ENCODE results near the gene ORM1.

The ORM1 gene

DNA sequence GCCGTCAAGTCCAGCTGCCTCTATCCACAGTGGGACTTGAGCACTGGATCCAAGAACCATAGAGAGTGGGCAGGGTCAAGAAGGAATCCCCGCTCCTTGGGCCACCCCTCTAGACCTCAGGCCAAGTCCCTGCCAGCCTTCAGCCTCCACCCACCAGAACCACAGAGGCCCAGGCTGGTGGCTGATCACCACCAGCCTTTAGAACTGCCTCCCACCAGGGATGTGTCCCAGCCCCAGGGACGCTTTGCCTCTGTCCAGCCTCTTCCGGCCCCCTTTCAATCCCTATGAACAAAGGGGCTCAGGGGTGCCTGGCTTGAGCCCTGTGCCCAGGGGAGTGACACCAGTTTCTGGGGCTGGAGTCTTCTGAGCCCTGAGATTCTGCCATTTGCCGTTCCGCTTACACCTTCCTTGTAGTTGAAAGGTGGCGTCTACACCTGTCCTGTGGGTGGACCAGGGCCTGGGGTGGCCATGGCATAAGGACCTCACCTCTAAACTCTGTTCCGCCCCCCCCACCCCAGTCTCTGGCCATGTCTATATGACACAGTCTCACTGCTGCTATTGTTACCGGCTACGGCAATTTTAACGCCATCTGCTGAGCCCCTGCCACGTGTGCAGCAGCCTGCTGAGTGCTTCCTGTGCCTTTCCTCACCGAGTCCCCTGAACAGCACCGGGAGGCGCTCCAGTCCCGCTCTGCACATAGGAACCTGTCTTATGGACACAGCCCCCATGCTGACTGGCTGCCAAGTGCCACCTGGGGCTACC is 35.7 kb upstream of the ORM1 start:
- no peak for DNase-seq (ENCODE audit: low read depth in 2 of 2)

DNA sequence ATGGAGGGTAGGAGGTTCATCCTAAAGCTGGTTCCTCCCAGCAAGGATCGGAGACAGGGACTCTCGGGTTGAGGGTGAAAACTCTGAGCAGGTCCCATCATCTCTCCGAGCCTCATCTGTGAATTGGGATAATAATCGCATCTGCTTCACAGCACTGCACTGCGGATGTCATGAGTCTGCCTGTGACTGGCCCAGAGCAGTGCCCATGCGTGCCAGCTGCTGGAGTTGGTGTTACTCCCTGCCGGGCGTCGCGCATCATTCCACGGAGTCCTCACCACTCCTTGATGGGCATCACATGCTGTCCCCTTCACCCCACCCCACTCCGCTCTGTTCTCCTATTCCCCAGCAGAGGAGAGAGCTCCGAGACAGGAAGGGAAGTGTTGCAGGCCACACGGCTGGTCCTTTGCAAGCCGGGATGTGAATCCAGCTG is 35.1 kb upstream of the ORM1 start:
- DNase-seq (ENCODE audit: low read depth in 2 of 2): no peak

DNA sequence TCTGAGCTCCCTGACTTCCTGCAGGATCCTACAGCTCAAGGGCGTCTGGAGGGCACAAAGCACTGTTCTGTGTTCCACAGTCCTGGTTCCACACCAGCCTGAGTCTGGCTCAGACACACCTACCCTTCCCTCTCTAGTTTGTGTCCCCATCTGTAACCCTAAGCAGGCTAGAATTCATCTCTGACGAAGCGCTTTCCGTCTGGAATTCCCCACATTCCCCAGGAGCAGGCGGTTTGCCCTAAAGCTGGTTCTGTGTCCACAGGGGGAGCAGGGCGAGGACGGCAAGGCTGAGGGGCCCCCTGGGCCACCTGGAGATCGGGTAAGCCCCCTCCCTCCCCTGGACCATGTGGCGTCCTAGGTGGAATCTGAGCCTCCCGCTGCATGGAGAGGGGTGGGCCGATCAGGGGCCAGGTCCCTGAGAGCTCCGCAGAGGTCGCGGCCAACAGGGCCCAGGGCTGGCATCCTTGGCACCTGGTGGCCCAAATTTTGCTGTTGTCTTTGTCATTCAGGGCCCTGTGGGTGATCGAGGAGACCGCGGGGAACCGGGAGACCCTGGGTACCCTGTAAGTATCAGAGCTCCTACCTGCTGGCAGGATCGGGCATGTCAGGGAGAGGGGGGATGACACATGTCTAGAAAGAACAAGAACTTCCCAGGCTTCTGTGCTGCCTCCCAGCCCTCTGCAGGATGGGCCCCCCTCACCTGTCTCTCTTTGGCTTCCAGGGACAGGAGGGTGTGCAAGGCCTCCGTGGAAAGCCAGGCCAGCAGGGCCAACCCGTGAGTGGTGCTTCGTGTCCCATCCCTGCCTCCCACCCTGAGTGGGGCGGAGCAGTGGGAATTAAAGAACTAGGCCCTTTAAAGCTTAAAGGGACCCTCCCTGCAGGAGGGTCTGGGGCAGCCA is 34.5 kb upstream of the ORM1 start:
- DNase-seq (ENCODE audit: low read depth in 2 of 2): no peak

DNA sequence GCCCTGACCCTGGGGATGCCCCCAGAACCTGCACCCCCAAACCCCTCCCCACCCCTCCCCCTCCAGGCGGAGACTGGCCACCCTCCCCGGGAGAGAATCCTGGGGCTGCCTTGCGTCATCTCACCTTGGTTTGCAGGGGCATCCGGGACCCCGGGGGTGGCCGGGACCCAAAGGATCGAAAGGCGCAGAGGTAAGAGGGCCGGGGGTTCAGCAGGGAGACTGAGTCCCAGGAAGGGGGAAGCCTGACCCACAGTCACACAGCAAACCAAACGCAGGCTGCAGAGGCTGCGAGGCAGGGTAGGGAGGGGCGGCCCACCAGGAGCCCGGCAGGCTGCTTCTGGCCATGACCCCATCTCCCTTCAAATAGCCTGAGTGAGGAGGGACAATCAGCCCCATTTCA is 33.8 kb upstream of the ORM1 start:
- DNase-seq (ENCODE audit: low read depth in 2 of 2): no peak

DNA sequence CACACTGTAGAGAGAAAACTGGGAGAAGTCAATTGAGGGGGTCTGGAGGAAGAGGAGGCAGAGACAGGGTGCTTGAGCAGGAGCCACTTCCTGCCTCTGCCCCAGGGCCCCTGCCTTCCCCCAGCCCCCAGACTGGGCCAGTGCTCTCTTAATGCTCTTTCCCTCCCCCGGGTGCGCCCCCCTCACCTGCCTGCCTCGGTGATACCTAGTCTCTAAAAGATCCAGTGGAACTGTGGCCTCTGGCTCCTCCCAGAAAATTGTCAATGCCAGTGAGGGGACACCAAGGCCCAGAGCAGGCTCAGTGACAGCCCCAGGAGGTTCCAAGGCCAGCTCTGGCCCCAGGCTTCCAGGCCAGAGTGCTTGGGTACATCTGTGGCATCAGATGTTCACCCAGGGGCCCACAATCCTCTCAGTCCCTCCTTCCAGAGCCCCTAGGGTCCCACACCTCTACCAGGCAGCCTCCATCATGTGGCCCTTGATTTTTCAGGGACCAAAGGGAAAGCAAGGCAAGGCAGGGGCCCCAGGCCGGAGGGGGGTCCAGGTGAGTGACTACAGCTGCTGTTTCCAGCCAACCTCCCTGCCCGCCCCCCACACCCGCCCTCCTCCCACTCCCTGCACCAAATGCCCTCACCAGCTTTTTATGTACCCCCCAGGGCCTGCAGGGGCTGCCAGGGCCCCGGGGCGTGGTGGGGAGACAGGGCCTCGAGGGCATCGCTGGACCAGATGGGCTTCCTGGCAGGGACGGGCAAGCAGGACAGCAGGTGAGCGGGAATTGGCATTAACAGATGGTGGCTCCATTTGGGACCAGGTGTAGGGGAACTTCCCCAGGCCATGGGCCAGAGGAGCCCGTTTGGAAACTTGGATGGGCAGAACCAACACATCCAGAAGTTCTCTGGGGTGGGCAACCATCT is 33.1 kb upstream of the ORM1 start:
- no peak for DNase-seq (ENCODE audit: low read depth in 2 of 2)

DNA sequence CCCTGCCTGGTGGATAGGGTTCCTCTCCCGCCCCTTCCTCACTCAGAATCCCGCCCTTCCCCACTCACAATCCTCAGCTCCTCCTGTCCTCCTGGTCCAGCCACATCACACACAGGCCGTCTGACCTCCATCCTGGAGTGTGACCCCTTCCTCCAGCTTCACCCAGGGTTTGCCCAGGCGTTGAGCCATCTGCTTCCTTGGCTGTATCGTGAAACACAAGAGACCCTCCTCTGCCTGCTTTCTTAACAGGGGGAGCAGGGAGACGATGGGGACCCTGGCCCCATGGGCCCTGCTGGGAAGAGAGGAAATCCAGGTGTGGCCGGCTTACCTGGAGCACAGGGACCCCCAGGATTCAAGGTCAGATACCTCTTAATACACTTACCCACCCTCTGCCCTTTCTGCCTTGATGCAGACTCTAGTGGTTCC is 32.3 kb upstream of the ORM1 start:
- DNase-seq (ENCODE audit: low read depth in 2 of 2): no peak

DNA sequence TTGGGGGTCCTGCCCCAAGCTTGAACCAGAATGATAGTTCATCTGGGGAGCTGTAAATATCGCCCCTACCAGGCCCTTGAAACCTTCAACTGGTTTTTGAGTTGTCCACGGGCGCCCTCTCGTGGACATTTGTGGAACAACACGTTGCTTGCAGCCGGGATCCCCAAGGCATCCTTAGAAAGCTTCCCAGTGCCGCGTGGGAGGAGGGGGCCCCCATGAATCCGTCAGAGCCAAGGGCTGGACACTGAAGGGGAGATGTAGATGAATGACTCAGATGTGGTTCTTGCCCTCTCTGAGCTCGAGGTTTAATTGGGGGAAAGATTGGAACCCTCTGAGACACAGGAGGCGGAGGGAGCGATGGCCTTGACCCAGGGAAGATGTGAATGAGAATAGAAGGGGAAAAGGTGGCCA is 31.8 kb upstream of the ORM1 start:
- DNase-seq (ENCODE audit: low read depth in 2 of 2): peak; percentile 27 to 34

DNA sequence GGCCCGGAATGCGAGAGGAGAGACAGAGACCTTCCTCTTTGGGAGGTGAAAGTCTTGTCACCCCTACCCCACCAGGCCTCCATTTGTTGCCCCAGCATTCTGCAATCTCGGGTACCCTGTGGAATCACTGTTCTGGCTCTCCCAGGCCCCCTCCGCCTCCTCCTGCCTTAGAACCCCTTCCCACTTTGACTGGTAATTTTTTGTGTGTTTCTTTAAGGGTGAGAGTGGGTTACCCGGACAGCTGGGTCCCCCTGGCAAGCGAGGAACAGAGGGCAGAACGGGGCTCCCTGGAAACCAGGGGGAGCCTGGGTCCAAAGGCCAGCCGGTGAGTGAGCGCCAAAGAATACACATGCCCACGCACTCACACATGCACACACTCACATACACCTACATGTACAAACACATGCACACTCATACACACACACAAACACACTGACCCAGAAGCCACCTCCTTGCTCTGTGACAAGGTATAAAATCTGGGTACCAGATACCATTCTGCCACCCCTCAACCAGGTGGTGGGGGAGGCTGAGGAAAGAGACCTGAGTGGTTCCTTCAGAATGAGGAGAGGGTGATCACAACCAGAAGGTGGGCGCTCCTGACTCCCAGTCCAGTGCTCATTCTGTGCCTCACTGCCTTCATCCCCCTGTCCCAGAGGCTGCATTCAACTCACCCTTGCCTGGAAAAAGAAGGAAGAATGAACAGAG is 30.9 kb upstream of the ORM1 start:
- no peak for DNase-seq (ENCODE audit: low read depth in 2 of 2)

DNA sequence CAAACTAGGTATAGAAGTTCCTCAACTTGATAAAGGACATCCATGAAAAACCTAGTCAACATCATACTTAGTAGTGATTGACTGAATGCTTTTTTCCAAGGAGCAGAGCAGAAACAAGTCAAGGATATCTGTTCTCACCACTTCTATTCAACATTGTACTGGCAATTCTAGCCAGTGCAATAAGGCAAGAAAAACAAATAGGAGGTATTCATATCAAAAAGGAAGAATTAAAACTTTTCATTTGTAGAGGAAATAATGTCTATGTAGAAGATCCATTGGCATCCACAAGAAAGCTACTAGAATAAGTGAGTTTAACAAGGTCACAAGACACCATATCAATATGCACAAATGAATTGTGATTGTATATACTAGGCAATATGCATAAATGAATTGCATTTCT is 28.2 kb upstream of the ORM1 start:
- DNase-seq (ENCODE audit: low read depth in 2 of 2): no peak

DNA sequence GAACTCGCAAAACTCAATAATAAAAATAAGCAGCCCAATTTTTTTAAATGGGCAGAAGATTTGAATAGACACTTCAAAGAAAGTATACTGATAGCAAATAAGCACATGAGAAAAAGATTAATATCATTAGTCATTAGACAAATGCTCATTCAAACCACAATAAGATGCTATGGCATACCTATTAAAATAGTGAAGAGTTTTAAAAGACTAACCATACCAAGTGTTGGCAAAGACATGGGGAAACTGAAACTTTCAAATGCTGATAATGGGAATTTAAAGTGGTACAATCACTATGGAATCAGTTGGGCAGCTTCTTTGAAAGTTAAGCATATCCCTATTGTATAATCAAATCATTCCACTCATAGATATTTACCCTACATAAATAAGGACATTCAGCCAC is 26.6 kb upstream of the ORM1 start:
- no peak for DNase-seq (ENCODE audit: low read depth in 2 of 2)

DNA sequence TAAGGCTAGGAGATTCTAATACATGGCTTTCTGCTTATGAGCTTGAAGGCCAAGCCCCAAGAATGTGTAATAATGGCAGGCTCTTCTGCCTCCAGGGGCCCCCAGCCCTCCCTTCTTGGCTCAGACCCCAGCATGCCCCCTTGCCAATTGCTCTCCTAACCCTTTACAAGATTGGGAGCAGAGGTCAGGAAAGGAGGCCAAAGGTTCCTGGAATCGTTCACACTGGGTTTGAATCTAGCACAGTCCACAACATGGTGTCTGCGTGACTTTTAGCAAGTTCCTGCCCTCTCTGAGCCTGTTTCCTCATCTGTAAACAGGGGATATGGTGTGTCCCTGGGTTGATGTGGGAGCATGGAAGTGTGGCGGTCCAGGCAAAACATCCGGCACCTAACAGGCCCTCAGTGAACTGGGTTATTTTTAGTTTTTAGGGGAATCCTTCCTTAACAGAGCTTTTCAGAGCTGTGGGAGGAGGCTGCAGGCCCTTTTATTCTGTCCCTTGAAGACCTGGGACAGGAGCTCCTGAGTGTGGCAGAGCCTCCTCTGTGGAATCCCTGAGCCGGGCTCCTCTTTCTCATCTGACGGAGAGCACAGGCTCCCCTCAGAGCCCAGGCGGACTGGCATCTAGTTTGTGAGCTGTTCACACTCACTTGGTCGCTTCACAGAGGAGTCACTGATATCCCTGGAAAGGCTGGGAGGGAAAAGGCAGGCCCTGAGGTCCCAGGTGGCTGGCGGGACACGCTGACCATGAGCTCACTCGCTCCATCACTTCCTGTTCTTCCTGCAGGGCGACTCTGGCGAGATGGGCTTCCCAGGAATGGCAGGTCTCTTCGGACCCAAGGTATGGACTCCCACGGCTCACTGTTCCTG is 23.4 kb upstream of the ORM1 start:
- no peak for DNase-seq (ENCODE audit: low read depth in 2 of 2)

DNA sequence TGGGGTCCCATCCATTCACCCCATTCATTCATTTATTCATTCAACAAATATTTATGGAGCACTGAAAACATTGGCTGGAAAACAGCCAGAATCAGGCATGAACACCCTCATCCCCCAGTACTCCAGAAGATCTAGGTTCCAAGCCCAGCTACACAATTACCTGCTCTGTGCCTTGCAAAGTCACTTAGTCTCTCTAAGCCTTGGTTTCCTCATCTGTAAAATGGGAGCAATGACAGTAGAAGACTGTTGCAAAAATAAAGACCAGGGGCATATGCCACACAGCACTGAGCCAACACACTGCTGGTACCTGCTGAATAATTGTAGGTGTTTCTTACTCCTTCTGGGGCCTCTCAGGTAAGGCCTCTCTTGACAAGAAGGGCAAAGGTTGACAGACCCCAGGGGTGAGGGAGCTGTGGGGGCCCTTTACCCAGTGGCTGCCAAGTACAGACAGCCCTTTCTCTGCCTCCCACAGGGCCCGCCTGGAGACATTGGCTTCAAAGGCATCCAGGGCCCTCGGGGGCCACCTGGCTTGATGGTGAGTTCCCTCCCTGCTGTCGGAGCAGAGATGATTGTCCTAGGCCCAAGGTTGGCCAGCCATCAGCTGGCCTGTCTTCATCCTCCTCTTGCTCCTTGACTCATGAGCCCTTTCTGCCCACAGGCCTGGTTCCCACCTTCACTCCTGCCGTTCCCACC is 22.6 kb upstream of the ORM1 start:
- DNase-seq (ENCODE audit: low read depth in 2 of 2): no peak

DNA sequence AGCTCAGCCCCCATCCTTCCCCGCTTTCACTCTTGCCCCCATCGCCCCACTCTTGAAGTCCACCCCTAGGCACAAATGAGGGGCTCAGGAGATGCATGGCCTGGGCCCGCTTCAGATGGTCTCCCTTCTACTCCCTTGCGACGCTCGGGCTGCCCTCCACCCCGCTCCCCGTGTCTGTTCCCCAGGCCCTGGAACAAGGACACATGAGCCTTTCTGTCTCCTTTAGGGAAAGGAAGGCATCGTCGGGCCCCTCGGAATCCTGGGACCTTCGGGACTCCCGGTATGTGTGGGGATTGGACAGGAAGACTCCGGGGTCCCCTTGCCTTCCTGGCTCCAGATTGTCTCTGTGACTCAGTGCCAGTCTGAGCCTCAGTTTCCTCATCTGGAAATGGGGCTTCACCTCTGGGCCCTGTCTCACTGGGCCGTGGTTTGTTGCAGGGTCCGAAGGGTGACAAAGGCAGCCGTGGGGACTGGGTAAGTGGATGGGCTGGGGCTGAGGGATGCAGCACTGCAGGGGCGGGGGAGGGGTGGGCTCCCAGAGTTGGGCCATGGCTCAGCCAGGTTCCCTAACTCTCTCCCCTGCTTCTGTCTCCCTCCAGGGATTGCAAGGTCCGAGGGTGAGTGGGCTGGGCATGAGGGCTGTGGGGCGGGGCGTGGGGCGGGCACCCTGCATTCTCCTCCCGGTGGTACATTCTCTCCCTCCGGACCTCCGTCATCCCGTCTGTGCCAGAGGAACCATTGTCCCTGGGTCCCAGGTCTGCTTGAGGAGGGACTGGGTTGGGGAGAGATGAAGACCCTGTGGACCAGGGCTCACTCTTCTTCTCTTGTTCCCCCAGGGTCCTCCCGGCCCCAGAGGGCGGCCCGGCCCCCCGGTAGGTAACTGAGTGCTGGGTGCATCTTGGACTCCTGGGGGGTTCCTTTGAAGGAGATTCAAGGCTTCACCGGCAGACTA is 21.8 kb upstream of the ORM1 start:
- no peak for DNase-seq (ENCODE audit: low read depth in 2 of 2)

DNA sequence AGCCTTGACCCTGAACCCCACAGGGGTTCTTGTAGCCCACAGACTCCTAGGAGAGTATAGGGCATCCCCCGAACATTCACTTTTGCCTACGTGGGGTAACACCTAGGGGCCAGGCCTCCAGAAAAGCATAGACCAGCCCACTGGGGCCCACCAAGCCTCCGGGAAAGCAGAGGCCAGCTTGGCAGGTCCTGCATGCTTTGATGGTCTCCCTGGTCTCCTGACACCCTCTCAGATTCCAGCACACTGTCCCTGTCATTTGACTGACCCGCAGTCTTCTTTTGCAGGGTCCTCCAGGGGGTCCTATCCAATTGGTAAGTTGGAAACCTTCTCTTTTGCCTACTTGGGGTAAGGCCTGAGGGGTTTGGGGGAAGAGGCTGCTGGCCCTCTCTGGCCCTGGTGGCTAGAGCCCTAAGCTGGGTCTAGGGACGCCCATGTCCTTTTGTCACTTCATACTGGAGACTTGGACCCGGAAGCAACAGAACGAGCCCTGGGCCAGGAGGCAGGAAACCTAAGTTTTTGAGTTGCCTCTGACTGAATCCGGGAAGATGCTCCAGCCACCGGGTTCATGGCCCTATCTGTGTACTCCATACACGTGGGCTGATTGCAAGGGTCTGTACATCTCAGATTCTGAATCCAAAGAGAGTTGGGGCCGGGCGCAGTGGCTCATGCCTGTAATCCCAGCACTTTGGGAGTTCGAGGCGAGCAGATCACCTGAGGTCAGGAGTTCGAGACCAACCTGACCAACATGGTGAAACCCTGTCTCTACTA is 20.9 kb upstream of the ORM1 start:
- DNase-seq (ENCODE audit: low read depth in 2 of 2): no peak

DNA sequence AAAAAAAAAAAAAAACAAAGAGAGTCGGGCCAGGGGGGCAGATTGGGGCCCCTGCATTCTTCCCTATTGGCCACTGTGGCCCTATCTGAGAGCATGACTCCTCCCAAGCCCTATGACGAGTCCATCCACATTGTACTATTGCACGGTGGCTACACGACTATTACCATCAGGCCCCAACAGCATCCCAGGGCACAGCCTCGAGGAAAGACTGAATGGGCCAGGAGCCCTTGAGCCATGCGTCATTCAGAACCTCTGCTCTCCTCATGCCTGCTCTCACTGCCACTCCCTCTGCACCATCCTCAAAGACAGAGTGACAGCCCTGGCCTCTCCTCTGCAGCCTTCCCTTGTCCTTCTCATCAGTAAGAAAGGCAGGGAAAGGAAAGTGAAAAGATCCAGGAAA is 20.2 kb upstream of the ORM1 start:
- no peak for DNase-seq (ENCODE audit: low read depth in 2 of 2)

DNA sequence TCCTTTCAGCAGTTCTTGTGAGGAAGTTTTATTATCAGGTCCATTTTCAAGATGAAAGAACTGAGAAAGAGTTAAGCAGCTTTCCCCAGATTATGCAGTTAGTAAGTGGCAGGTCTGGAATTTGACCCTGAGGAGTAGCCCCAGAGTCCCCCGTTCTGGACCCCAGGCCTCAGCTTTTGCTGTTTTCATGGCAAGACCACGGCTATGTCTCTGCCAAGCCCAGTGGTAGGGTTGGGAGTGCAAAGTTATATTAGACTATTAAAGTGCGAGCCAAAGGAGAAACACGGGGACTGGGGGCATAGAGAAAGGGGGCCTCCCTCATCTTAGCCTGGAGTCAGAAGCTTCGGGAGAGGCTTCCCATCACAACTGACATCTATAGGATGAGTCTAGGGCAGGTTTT is 19.3 kb upstream of the ORM1 start:
- DNase-seq (ENCODE audit: low read depth in 2 of 2): no peak

DNA sequence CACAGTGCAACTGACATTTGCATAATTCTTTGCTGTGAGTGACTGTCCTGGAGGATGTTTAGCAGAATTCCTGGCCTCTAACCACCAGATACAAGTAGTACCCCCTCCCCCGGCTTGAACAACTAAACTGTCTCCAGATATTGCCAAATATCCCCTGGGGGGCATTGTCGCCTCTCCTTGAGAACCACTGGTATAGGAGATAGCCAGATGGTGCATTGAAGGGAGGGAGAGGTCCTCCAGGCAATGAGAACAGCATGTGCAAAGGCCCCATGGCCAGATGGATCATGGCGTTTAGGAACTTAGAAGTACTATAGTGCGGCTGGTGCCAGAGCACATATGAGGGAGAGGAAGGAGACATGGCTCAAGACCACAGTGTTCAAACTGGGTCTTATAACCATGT is 18.9 kb upstream of the ORM1 start:
- DNase-seq (ENCODE audit: low read depth in 2 of 2): no peak
